GM18520 (cell line): ENCODE measurements around the gene TDG.

Experiments used
- ATAC-seq: cut with Tn5 transposase; IDR thresholded peaks from one replicate; pipeline ENCODE4 v1.9.1; 2021; ENCODE audit not compliant: unreplicated experiment

TDG gene

DNA sequence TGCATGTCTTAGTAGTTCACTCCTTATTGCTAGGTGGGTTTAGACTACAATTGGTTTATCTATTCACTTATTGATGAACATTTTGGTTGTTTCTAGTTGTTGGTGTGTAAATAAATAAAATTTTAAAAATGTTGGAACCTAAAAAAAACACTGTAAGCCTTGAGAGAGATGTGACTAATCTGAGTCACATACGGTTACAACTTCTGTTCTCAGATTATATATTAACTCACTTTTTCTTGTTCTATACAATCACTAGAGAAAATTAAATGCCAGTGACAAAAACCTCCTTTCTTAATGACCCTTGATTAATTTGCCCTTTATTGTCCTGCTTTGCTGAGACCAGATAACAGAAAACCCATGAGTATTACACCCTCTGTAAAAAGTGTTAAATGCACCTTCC lies 7.1 kb upstream of the TDG start:
- ATAC-seq, result no peak

DNA sequence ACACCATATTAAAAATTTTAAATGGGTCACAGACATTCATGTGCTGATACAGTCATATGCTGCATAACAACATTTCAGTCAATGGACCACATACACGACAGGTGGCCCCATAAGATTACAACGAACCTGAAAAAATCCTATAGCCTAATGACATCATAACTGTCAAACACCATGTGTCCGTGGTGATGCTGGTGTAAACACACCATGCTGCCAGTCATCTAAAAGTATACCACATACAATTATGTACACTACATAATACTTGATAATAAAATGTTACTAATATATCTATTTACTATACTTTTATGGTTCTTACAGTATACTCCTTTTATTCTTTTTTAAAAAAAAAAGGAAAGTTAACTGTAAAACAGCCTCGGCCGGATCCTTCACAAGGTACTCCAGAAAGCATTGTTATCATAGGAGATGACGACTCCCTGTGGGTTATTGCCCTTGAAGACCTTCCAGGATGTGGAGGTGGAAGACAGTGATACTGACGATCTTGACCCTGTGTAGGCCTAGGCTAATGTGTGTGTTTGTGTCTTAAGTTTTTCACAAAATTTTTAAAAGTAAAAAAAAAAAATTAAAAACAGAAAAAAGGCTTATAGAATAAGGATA lies 5.0 kb upstream of the TDG start:
- no peak for ATAC-seq

DNA sequence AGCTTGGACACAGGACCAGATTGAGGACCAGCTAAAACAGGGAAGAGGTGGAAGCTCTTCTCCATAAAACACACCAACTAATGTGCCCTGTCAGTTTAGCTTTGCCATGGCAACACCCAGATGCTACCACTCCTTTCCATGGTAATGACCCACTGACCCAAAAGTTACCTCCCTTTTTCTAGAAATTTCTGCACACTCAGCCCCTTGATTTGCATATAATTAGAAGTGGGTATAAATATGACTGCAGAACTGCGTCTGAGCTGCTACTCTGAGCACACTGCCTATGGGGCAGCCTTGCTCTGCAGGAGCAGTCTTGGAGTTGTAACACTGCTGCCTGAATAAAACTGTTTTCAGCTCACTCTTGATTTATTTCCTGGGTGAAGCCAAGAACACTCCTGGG lies 3.2 kb upstream of the TDG start:
- ATAC-seq, result no peak

DNA sequence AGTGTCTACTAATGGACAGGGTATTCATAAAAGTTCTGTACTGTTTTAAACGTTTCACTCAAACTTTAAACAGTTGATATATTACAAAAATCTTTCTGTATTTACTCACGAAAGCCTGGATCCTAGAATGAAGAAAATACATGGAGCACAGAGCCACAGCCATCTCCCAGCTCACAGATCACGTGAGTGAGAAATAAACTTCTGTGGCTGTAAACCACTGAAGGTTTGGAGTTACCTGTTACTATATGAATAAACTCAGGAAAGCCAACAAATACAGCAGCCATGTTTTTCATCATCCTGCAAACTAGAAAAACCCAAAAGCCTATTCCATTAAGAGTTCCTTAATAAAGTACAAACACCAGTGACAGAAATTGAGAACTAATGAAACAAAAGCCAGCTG lies 867 bp upstream of the TDG start:
- ATAC-seq, result no peak

DNA sequence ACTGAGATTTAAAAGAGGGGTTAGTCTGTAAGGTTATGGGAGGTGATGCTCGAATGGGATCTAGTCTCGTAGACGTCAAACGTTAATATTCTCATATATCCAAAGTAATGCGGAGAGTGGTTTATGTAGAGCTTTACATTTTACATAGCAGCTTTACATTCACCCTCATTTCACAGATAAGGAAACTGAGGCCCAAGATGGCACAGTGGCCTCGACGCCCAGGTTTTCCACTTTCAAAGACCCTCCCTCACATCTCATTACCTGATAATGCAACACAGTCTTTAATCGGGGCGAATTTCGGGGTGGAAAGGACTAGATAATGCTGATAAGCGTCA lies 450 bp upstream of the TDG start:
- ATAC-seq, result no peak

DNA sequence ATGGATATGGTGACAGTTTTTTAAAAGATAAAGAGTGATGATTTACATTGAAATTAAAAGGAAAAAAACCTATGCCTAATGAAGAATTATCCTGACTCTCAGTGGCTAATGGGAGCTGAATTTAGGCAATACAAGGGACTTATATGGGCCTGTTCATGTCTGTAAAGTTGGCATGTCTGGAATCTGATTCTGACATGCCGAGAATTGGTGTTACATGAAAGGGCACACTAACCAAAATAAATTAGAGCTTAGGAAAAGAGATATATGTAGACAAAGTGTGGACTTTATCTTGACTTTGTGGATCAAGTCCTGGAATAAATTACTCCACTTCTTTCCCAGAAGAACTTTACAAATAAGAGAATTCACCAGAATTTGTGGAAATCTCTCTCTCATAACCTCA lies 1.1 kb downstream of the TDG start:
- no peak for ATAC-seq

DNA sequence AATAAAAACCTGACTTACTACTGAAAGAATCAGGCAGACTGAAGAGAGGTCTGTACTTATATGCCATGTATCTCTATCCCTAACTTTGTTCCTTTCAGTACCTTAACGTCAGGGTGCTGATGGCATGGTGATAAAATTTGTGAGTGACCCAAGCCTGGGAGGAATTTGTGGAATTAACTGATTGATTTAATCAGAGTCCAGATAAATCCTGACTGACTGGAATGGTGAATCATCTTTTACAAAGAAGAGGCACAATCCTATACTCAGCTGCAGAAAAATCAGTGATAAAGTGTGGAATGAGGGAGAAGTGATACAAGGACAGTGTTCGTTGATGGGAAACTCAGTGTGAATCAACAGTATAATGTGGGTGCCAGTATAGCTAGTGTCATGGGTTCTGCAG lies 3.7 kb downstream of the TDG start:
- no peak for ATAC-seq

DNA sequence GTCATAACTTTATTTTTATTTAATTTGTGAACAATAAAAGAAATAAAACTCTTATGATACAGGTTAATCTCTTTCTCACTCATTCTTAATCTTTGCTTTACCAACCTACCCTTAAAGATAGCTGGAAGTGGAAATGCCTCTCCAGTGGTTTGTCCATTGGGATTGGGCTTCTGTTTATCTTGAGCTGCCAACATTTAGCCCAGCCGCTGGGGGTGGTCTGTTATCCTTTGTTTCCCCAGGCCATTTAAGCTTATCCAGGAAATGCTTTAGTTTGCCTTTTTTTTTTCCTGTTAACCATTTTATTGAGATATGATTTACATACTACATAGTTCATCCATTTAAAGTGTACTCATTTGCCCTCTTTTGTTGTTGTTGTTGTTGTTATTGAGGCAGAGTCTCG lies 8.2 kb downstream of the TDG start:
- no peak for ATAC-seq

DNA sequence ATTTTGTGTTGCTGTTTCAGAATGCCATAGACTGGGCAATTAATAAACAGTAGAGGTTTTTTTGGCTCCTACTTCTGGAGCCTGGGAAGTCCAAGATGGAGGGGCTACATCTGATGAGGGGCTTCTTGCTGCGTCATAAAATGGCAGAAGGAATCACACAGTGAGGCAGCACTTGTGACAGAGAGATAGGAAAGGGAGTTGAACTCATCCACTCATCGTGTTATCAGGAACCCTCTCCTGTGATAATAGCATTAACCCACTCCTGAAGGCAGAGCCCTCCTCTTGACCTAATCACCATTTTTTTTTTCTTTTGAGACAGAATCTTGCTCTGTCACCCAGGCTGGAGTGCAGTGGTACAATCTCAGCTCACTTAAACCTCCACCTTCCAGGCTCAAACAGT lies 9.7 kb downstream of the TDG start:
- no peak for ATAC-seq

DNA sequence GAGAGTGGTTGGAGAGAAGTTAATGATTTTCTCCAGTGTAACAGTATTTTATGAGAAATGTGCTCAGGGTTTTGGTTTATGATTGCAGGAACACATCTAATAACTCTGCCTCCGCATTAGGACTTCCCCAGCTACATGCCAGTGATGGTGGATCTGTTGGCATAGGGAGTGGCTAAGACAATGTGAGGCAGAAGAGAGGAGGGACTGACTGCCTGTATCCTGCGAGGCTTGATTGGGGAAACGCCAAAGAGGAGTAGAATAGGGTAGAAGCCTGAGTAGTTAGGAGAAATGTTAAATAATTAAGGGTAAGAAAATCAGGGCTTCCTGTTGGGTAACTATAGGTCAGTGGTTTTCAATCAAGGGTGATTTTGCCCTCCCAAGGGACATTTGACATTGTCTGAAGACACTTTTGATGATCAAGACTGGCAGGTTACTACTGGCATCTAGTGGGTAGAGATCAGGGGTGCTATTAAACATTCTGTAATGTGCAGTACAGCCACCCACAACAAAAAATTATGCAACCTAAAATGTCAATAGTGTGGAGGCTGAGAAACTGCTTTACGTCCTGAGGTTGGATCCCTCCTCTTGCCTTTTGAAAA lies 12.8 kb downstream of the TDG start:
- no peak for ATAC-seq

DNA sequence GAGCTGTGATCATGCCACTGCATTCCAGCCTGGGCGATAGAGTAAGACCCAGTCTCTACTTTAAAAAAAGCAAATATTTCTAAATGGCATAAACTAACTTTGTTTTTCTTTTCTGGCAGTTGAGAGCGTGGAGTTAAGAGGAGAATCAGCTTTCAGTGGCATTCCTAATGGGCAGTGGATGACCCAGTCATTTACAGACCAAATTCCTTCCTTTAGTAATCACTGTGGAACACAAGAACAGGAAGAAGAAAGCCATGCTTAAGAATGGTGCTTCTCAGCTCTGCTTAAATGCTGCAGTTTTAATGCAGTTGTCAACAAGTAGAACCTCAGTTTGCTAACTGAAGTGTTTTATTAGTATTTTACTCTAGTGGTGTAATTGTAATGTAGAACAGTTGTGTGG lies 21.2 kb downstream of the TDG start:
- no peak for ATAC-seq

DNA sequence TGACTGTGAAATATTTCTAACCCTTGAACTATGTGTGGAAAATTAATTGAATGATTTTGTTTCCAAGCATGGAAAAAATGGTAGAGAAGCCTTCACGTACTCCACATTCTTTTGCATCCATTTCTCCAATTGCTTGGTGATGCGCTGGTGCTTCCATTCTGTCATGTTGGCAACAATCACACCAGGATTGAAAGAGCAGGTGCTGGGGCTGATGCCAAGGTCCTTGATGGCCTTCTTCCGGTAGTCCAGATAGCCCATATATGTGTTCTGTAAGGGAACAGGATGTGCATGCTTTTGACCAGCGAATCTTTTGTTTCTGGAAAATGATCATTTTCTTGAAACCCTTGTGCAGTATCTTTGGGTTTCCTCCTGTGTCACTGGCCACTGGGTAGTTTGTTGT lies 28.6 kb downstream of the TDG start:
- ATAC-seq, result no peak

DNA sequence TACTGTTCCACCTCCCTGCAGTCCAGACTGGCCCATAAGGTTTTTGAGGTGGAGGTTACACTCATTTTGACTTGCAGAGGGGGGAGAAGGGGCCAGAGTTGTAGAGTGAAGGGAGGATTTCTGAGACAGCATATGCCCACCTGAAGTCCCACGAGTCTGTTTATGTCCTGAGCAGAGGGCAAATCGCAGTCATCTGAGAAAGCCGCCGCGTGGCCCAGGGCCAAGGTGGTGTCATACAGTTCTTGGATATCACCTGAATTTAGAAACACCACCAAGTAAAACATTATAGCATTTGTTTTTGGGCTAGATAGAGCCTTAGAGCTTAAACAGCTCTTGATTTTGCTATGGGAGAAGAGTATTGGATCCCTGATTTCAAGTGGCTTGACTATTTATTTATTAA lies 30.9 kb downstream of the TDG start:
- ATAC-seq, result no peak

DNA sequence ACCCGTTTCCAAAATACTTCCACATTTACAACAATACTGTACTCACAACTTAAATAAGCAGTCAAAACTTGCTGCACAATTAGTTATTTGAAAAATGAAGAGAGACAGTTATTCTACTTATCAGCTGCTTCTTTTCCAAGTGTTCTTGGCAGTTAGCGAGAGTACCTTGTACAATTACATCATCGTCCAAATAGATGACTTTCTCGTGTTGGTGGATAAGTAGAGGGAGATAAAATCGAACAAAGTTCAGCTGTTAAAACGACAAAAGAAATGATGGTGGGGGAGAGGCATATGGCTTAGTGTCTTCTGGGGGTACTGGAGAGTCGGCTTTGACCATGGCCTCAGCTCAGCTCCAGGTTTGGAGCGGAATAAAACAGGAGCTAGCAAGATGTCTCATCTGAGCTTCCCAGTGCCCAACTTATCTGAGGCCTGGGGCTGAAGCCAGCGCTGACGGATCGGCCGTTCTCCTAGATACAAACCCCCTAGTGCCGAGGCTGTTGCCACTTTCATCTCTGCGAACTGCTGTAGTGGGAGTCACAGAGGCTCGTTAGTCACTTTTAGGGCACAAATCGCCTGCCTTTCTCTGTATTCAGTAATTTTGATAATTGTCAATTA lies 31.7 kb downstream of the TDG start:
- ATAC-seq, result no peak

DNA sequence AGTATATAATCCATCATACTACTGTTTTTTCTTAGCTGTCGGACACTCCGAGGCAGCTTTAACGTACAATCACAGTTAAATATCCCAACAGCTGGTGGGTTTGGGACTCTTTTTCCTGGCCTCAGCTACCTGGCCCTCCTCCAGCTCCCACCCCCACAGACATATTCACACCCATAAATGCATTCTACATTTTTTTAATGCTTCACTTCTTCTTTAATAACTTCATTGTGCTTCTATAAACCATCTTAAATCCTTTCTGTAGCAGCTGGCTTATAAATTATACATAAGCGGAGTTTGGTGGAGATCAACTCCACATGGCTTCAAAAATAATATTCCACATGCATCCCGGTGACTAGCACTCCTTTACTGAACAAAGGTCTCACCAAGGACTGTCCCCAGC lies 33.3 kb downstream of the TDG start:
- ATAC-seq, result no peak

DNA sequence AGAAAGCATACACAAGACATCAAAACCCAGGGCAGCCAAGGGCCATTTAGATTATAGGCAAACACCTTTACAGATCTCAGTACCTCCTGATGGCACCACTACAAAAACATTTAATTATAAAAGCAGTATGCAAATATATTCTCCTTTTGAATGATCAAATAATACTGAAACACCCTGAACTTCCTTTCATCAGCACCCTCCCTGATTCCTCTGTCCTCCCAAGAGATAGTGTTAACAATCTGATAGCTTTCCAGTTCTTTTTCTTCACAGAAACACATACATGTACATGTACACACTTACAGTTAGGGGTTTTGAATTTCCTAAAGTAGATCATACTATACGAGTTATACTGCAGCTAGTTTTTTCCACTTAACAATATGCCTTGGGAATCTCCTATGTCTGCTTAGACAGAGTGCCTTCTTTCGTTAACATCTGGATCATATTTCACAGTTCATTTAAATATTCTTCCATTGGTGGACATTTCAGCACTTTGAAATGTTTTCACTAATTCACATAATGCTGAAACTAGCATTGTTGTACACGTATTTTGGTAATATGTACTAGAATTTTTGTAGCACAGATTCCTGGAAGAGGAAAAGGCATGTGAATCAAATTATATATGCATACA lies 35.2 kb downstream of the TDG start:
- no peak for ATAC-seq

DNA sequence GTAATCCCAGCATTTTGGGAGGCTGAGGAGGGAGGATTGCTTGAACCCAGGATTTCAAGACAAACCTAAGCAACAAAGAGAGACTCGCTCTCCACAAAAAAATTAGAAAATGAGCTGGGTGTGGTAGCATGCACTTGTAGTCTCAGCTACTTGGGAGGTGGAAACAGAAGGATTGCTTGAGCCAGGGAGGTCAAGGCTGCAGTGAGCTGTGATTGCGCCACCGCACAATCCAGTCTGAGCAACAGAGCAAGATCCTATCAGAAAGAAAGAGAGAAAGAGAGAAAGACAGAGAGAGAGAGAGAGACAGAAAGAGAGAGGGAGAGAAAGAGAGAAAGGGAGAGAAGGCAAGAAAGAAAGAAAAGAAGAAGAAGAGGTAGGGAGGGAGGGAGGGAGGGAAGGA lies 37.0 kb downstream of the TDG start:
- ATAC-seq, result no peak

DNA sequence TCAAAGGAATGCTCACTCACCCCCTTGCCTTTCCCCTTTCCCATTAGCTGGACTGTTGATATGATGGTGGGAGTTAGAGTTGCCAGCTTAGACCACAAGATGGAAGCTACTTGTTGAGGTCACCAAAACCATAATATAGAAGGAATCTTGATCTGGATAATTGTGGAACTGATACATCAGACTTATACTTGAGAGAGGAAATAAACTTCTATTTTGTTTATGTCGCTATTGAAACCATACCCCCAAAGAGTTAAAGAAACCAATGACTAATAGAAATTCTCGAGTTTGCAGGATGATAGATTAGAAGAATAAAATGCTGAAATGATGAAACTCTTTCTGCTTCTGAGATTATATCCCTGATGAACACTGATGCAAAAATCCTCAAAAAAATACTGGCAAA lies 37.9 kb downstream of the TDG start:
- no peak for ATAC-seq

DNA sequence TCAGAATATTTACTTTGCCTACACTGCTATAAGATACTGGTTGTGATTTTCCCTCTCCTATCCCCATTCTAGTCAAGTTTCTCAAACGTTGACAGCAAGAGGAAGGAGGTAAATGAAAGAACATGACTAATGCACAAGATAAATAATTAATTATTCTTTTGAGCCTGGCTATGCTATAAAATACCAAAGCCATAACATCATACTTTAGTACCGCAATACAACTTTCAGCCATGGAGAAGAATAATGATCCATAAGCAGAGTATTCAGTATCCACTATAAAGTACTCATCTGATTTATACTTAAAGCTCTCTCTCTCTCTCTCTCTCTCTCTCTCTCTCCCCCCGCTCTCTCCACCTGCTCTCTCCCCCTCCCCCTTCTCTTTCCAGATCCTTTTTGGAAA lies 41.3 kb downstream of the TDG start:
- no peak for ATAC-seq

DNA sequence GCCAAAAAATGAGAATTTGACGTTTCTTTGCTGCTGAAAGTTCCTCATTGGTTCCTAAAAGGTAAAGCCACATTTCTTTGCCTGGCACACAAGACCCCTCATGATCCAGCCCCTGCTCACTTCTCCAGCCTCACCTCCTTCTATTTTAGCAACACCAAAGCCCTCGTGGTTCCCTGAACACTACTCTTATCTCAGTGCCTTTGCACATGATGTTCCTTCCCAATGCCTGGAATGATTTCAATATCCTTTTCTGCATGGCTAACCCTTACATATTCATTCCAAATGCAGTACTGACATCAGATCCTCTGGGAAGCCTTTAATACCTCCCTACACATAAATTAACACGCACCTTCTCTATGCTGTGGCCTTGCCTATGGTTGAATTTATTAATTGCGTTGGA lies 44.4 kb downstream of the TDG start:
- ATAC-seq, result no peak

DNA sequence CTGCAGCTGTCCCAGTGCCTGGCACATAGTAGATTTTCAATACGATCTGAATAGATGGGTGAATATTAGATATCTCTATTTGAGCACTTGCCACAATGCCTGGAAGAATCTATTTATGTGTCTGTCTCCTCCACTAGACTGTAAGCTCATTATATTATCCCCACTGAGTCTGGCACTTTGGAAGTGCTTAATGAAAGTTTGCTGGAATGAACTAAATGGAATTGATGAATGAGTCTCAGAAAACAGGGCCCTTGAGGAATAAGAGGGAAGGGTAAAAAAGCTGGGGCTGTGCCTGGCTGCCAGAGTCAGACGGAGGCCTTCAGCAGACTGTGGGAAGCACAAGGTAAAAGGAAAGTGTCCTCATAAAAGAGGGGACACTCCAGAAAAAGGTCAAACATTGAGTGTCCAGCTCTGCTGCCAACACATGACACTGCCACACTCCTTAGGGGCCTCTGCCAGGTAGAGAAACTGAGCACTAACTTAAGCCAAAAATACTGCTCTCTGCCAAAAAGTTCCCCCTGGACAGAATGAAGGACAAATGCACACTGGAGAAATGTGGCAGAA lies 45.0 kb downstream of the TDG start:
- ATAC-seq, result no peak

DNA sequence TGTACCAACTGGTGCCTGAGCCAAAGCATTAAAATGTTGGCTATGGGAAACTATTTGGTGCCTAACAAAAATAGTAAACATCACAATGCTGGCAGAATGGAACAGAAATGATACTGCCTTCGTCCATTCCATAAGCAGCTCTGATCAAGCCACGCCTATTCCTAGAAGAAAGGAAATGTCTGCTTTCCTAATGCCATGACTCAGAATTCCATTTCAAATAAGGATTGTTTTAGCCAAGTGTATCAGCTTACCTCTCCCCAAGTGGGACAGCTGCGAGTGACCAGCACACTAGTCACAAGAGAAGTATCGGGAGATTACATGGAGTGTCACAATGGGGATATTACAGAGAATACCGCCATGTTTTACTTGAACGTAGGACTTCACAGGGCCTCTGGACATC lies 45.6 kb downstream of the TDG start:
- no peak for ATAC-seq
